ENCODE results near the gene KCTD6. TPM values are rescaled to one million over a fixed set of nuclear protein-coding genes. Genes with fewer than 3 reads are reported as not detected.

The KCTD6 gene
- total and polyA plus RNA-seq, 2 of the 4 experiments (the other 2 are of a cell fraction): 7.0 to 9.2 TPM

- no peak overlapping the region for H3K56ac ChIP-seq (ENCODE audit: extremely low read depth, insufficient read depth, low read length)
- peaks cover 11% of the 10 kb centered on the region for H3K4me1 ChIP-seq (ENCODE audit: control insufficient read depth, insufficient read depth, low read length)
- H2BK15ac ChIP-seq (ENCODE audit: low read depth, low read length): no peak overlapping the region
- peaks cover 10% of the 10 kb centered on the region for H3K9me1 ChIP-seq (ENCODE audit: insufficient read depth, low read length)
- ATAC-seq (ENCODE audit: low read depth): no peak
- H3K4me2 ChIP-seq (ENCODE audit: low read depth, low read length): no peak overlapping the region
- H3K79me1 ChIP-seq (ENCODE audit: low read depth in 1 of 2, low read length in 2 of 2): no peaks in the 10 kb centered on the region
- H3K36me3 ChIP-seq (ENCODE audit: control insufficient read depth, insufficient read depth, low read length): peaks cover 3% of the 10 kb centered on the region; the same call in 1 of the 2 replicates
- no peak overlapping the region for H2AK9ac ChIP-seq (replicated peaks; ENCODE audit: low read depth, low read length, poor library complexity)
- H3K9ac ChIP-seq (ENCODE audit: low read depth, low read length): no peak overlapping the region
- H3K27me3 ChIP-seq (ENCODE audit: control insufficient read depth, insufficient read depth, low read length): no peaks in the 10 kb centered on the region
- no peak overlapping the region for H3K14ac ChIP-seq (replicated peaks; ENCODE audit: low read depth, low read length)
- WGBS, 2 experiments (ENCODE audit: extremely low coverage in 2 of 2, insufficient read length in 1 of 2): no CpG with 5 or more reads among the region's 6 CpGs
- no peak overlapping the region for H4K5ac ChIP-seq (ENCODE audit: low read depth, low read length)
- intact Hi-C loops (cut with micrococcal nuclease) (no loop called here), in situ Hi-C loops (cut with MboI; ENCODE audit: low sequenced_read_pairs) (no loop called here), dilution Hi-C loops (cut with HindIII; ENCODE audit: low sequenced_read_pairs, unreplicated experiment) (no loop called here)
- no peak for TF ChIP-seq USF2 (IDR thresholded peaks at IDR 0.05; ENCODE audit: low read depth, low read length)
- no peak for TF ChIP-seq RFX5 (IDR thresholded peaks at IDR 0.05; ENCODE audit: low read depth, low read length)
- no peak for TF ChIP-seq CHD1 (IDR thresholded peaks at IDR 0.05; ENCODE audit: low read depth, low read length)
- TF ChIP-seq ELK1 (IDR thresholded peaks at IDR 0.05; ENCODE audit: borderline replicate concordance, low read depth, low read length): no peak
- TF ChIP-seq CEBPB (IDR thresholded peaks at IDR 0.05; ENCODE audit: low read depth, low read length): no peak
- TF ChIP-seq MAZ (IDR thresholded peaks at IDR 0.05; ENCODE audit: borderline replicate concordance, low read depth, low read length): no peak
- no peak for TF ChIP-seq RAD21 (IDR thresholded peaks at IDR 0.05; ENCODE audit: low read length)
- no peak for TF ChIP-seq MAFK (IDR thresholded peaks at IDR 0.05; ENCODE audit: low read depth, low read length)
- TF ChIP-seq CTCF (conservative IDR thresholded peaks at IDR 0.05; ENCODE audit: low read depth, low read length): no peak
- no peak for TF ChIP-seq NFE2L2 (IDR thresholded peaks at IDR 0.05; ENCODE audit: low read depth, low read length)
- TF ChIP-seq FOS (IDR thresholded peaks at IDR 0.05; ENCODE audit: low read depth, low read length): no peak
- TF ChIP-seq BHLHE40 (IDR thresholded peaks at IDR 0.05; ENCODE audit: low read depth, low read length): no peak
- no peak for TF ChIP-seq POLR2A (IDR thresholded peaks at IDR 0.05; ENCODE audit: low read depth, low read length)
- no peak for TF ChIP-seq SMC3 (IDR thresholded peaks at IDR 0.05; ENCODE audit: low read depth, low read length)
- TF ChIP-seq RCOR1 (IDR thresholded peaks at IDR 0.05; ENCODE audit: insufficient replicate concordance, low read length): no peak
- no peak for TF ChIP-seq MXI1 (IDR thresholded peaks at IDR 0.05; ENCODE audit: borderline replicate concordance, low read depth, low read length)
- no peak overlapping the region for H4K91ac ChIP-seq (ENCODE audit: insufficient read depth, low read depth, low read length)
- no peaks in the 10 kb centered on the region for H4K20me1 ChIP-seq (ENCODE audit: insufficient read depth, low read length)
- no peak overlapping the region for H2AK5ac ChIP-seq (ENCODE audit: low read depth, low read length)
- no peak overlapping the region for H2BK5ac ChIP-seq (ENCODE audit: low read depth, low read length, poor library complexity, severe bottlenecking)
- H3K27ac ChIP-seq (ENCODE audit: insufficient read depth, low read length): no peak overlapping the region
- H3K4me3 ChIP-seq (ENCODE audit: insufficient read depth, low read depth, low read length): no peak overlapping the region
- DNase-seq: peak; percentile 58
- no peak overlapping the region for H3K18ac ChIP-seq (ENCODE audit: low read depth, low read length)
- H3K23ac ChIP-seq (ENCODE audit: low read depth, low read length): no peak overlapping the region
- no peak overlapping the region for H2BK20ac ChIP-seq (ENCODE audit: low read depth, low read length)
- H3K4ac ChIP-seq (ENCODE audit: low read depth, low read length): no peak overlapping the region
- no peak overlapping the region for H2AFZ ChIP-seq (replicated peaks; ENCODE audit: low read length, poor library complexity)
- no peak overlapping the region for H4K8ac ChIP-seq (ENCODE audit: low read depth in 2 of 2, low read length in 2 of 2)
- no TSS peak for BruUV-seq (replicated peaks)
- H2BK120ac ChIP-seq (ENCODE audit: low read depth, low read length): no peak overlapping the region
- ChIA-PET POLR2A (ENCODE audit: unreplicated experiment) (no interaction called here), CTCF (no interaction called here)
- H3K9me3 ChIP-seq (ENCODE audit: control insufficient read depth, insufficient read depth, low read length): no peaks in the 10 kb centered on the region
Measured at GRCh38 chr3:58528629-58529028, 36.7 kb downstream of the KCTD6 start.

Data from IMR-90 (cell line).